ENCODE results near the gene EIF5B.
A peak's percentile ranks its signal among the peaks of the same experiment; 100 is the strongest.

Gene EIF5B

DNA sequence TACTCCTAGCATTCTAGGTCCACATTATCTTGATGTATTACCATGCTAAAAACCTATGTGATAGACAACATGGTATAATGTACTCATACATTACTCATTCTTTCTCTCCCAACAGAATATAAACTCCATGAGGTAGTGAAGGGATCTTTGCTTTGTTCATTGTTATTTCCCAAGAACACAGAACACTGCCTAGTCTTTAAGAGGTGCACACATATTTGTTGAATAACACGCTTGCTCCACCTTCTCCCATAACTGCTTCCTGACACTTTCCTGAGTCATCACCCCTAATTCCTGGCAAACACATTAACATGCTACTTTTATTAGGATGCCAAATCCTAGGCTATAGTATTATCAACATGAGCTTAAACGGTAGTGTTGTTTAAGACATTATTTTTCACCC is 111.4 kb downstream of the EIF5B start:
- DNase-seq = peak; percentile 30
- Histone ChIP-seq H2BK15ac (ENCODE audit: low read depth, poor library complexity, severe bottlenecking) (no peak overlapping the region), H3K4me2 (ENCODE audit: low read length, poor library complexity, severe bottlenecking) (no peak overlapping the region), H4K91ac (ENCODE audit: low read length) (no peak overlapping the region), H3K23ac (ENCODE audit: low read length in 2 of 2) (no peak overlapping the region), H2BK12ac (ENCODE audit: low read length in 2 of 2) (no peak overlapping the region), H2BK5ac (ENCODE audit: low read depth, low read length, poor library complexity, severe bottlenecking) (no peak overlapping the region), H3K18ac (ENCODE audit: low read depth in 1 of 2, low read length in 2 of 2) (no peak overlapping the region), H3K4me3 (ENCODE audit: insufficient read depth in 1 of 2, low read depth in 1 of 2, low read length in 2 of 2) (no peak overlapping the region), H3K79me1 (replicated peaks; ENCODE audit: low read length, poor library complexity, severe bottlenecking) (peaks cover 12% of the 10 kb centered on the region), H3K27ac (ENCODE audit: low read length, poor library complexity, severe bottlenecking) (no peak overlapping the region), H3K9ac (ENCODE audit: low read length) (no peak overlapping the region), H3K14ac (ENCODE audit: low read length in 2 of 2) (no peak overlapping the region), H2AFZ (ENCODE audit: low read depth, low read length) (no peak overlapping the region), H2AK5ac (ENCODE audit: low read length, severe bottlenecking) (no peak overlapping the region), H3K9me3 (ENCODE audit: control insufficient read depth, low read length) (no peaks in the 10 kb centered on the region), H2BK120ac (ENCODE audit: low read depth, low read length) (no peak overlapping the region), H3K27me3 (ENCODE audit: control insufficient read depth in 1 of 2, insufficient read depth in 1 of 2, low read length in 2 of 2) (no peaks in the 10 kb centered on the region), H3K4me1 (ENCODE audit: control insufficient read depth, insufficient read depth, low read depth, low read length) (peaks cover 3% of the 10 kb centered on the region), H4K8ac (ENCODE audit: low read length) (no peak overlapping the region), H3K4ac (ENCODE audit: low read depth in 1 of 2, low read length in 2 of 2) (no peak overlapping the region), H3K36me3 (ENCODE audit: control insufficient read depth in 1 of 2, insufficient read depth in 2 of 2, low read depth in 1 of 2, low read length in 2 of 2) (peaks cover 10 to 49% of the 10 kb centered on the region in 2 experiments)
- whole genome bisulfite sequencing = 93% methylated on average over 1 of the region's 2 CpGs

DNA sequence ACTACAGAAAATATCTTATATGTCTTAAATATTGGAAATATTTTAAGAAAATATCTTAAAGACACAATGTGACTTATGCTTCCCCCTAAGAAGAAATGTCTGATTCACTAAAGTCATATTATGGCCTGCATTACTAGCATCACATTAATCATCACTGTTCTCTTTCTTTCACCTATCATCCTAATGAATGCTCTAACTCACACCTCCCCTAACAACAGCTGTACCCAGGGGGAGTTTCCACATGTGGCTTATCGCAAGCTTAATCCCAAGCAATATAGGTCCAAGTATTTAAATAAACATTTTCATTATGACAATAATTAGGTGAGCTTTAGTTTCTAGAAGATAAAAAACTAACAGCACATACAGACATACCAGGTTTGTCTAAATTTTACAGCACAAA is 113.0 kb downstream of the EIF5B start:
- WGBS = no CpG with 5 or more reads among the region's 1 CpG
- Histone ChIP-seq H3K27ac (ENCODE audit: low read length, poor library complexity, severe bottlenecking) (no peak overlapping the region), H2BK12ac (ENCODE audit: low read length in 2 of 2) (no peak overlapping the region), H2BK120ac (ENCODE audit: low read depth, low read length) (no peak overlapping the region), H3K27me3 (ENCODE audit: control insufficient read depth in 1 of 2, insufficient read depth in 1 of 2, low read length in 2 of 2) (no peaks in the 10 kb centered on the region), H3K36me3 (ENCODE audit: control insufficient read depth in 1 of 2, insufficient read depth in 2 of 2, low read depth in 1 of 2, low read length in 2 of 2) (peaks cover 10 to 58% of the 10 kb centered on the region in 2 experiments), H2BK5ac (ENCODE audit: low read depth, low read length, poor library complexity, severe bottlenecking) (no peak overlapping the region), H3K79me1 (replicated peaks; ENCODE audit: low read length, poor library complexity, severe bottlenecking) (peaks cover 12% of the 10 kb centered on the region), H3K9me3 (ENCODE audit: control insufficient read depth, low read length) (no peaks in the 10 kb centered on the region), H3K4me1 (ENCODE audit: control insufficient read depth, insufficient read depth, low read depth, low read length) (peaks cover 3% of the 10 kb centered on the region), H4K91ac (ENCODE audit: low read length) (no peak overlapping the region), H2AK5ac (ENCODE audit: low read length, severe bottlenecking) (no peak overlapping the region), H3K4me2 (ENCODE audit: low read length, poor library complexity, severe bottlenecking) (no peak overlapping the region), H2BK15ac (ENCODE audit: low read depth, poor library complexity, severe bottlenecking) (no peak overlapping the region), H3K4me3 (ENCODE audit: insufficient read depth in 1 of 2, low read depth in 1 of 2, low read length in 2 of 2) (no peak overlapping the region), H2AFZ (ENCODE audit: low read depth, low read length) (no peak overlapping the region), H3K23ac (ENCODE audit: low read length in 2 of 2) (no peak overlapping the region), H3K18ac (ENCODE audit: low read depth in 1 of 2, low read length in 2 of 2) (no peak overlapping the region), H3K14ac (ENCODE audit: low read length in 2 of 2) (no peak overlapping the region), H4K8ac (ENCODE audit: low read length) (no peak overlapping the region), H3K9ac (ENCODE audit: low read length) (no peak overlapping the region), H3K4ac (ENCODE audit: low read depth in 1 of 2, low read length in 2 of 2) (no peak overlapping the region)
- no peak for DNase-seq
